GM18867 (cell line): ENCODE results near the gene GFER.
A peak's percentile ranks its signal among the peaks of the same experiment; 100 is the strongest.

ENCODE experiments used
- ATAC-seq: cut with Tn5 transposase; IDR thresholded peaks from one replicate; pipeline ENCODE4 v1.9.1; 2021; ENCODE audit warnings: mild to moderate bottlenecking, moderate library complexity; ENCODE audit not compliant: unreplicated experiment

The GFER gene

GRCh38 chr16:1990101-1990350 lies 6.0 kb downstream of the GFER start:
- no peak for ATAC-seq

GRCh38 chr16:1990351-1991134 lies 6.5 kb downstream of the GFER start:
- peak; percentile 5 for ATAC-seq

GRCh38 chr16:1991135-1991551 lies 7.2 kb downstream of the GFER start:
- ATAC-seq = peak; percentile 38

GRCh38 chr16:1991588-1991947 lies 7.6 kb downstream of the GFER start:
- ATAC-seq = no peak

GRCh38 chr16:1991948-1992703 lies 8.1 kb downstream of the GFER start:
- ATAC-seq = peak; percentile 50

GRCh38 chr16:1992704-1993317 lies 8.8 kb downstream of the GFER start:
- no peak for ATAC-seq

- no peak for ATAC-seq
These were observed 9.7 kb downstream of the GFER start for GRCh38 chr16:1993731-1994131.

- ATAC-seq = no peak
These were observed 13.7 kb downstream of the GFER start for GRCh38 chr16:1997494-1998359.

- no peak for ATAC-seq
These were observed 14.4 kb downstream of the GFER start for GRCh38 chr16:1998360-1998835.

GRCh38 chr16:1998852-1999801 lies 15.1 kb downstream of the GFER start:
- ATAC-seq = no peak

- no peak for ATAC-seq
These were observed 16.0 kb downstream of the GFER start for GRCh38 chr16:1999866-2000514.

- no peak for ATAC-seq
These were observed 17.0 kb downstream of the GFER start for GRCh38 chr16:2001035-2001434.

- no peak for ATAC-seq
These were observed 17.7 kb downstream of the GFER start for GRCh38 chr16:2001456-2002355.

- ATAC-seq = no peak
These were observed 18.6 kb downstream of the GFER start for GRCh38 chr16:2002406-2003230.

- no peak for ATAC-seq
These were observed 19.3 kb downstream of the GFER start for GRCh38 chr16:2003231-2003826.

- peak; percentile 74 for ATAC-seq
These were observed 20.0 kb downstream of the GFER start for GRCh38 chr16:2003827-2004641.
